ENCODE data around the gene PDZD7.

GRCh38 chr10:101019440-101019703 lies 11.6 kb downstream of the PDZD7 start:
- TF ChIP-seq EZH2 (IDR thresholded peaks at IDR 0.05; ENCODE audit: borderline replicate concordance, insufficient read depth, low read length, poor library complexity, severe bottlenecking) (no peak), CTCF (IDR thresholded peaks at IDR 0.05; ENCODE audit: poor library complexity, severe bottlenecking) (no peak), TAF1 (IDR thresholded peaks at IDR 0.05; ENCODE audit: low read depth) (no peak), EP300 (conservative IDR thresholded peaks at IDR 0.05; ENCODE audit: poor library complexity, severe bottlenecking) (no peak), REST (IDR thresholded peaks at IDR 0.05; ENCODE audit: borderline replicate concordance) (no peak), RAD21 (conservative IDR thresholded peaks at IDR 0.05) (no peak)

Measured in neural cell (in vitro differentiated cells).